WTC11 (cell line): ENCODE data around the gene FBXL13. TPM values are rescaled to one million over a fixed set of nuclear protein-coding genes. Genes with fewer than 3 reads are reported as not detected.

Experiments used
- ATAC-seq: fragments of 200-7000 bp; cut with Tn5 transposase; 2 replicates; pipeline ENCODE4 v1.10.0; 2021; ENCODE audit warnings: mild to moderate bottlenecking, moderate library complexity
- CTCF ChIA-PET: fragments of 300-600 bp; sonication (Branson Sonifier 250); formaldehyde crosslinking; loops from one replicate; lab custom pipeline; 2021; ENCODE audit warnings: antibody characterized with exemption; lab: Charles Lee
- POLR2A ChIA-PET: fragments of 350-600 bp; sonication (Branson Sonifier 250); formaldehyde crosslinking; loops from one replicate; lab custom pipeline; 2021; ENCODE audit warnings: antibody characterized with exemption; lab: Charles Lee
- DNase-seq: peaks from one replicate; pipeline ENCODE4 v3.0.0; 2021; ENCODE audit warnings: low spot score
- H3K27ac Mint-ChIP-seq: 2 replicates; pipeline ENCODE4 v1.8.0; 2021; ENCODE audit warnings: mixed read lengths
- H3K27me3 Mint-ChIP-seq: 2 replicates; pipeline ENCODE4 v1.8.0; 2021; ENCODE audit warnings: low read depth, mild to moderate bottlenecking, moderate library complexity, mixed read lengths
- H3K36me3 Mint-ChIP-seq: 2 replicates; pipeline ENCODE4 v1.8.0; 2021; ENCODE audit warnings: mixed read lengths
- H3K4me1 Mint-ChIP-seq: 2 replicates; pipeline ENCODE4 v1.8.0; 2022; ENCODE audit warnings: mixed read lengths
- H3K4me3 Mint-ChIP-seq: 2 replicates; pipeline ENCODE4 v1.8.0; 2021; ENCODE audit warnings: mild to moderate bottlenecking, moderate library complexity, mixed read lengths
- H3K9me3 Mint-ChIP-seq: 2 replicates; pipeline ENCODE4 v1.8.0; 2021; ENCODE audit warnings: mixed read lengths
- CREM ChIP-seq: sonication (generic); formaldehyde crosslinking; IDR thresholded peaks from 2 replicates; pipeline ENCODE4 v1.8.1; 2022; ENCODE audit warnings: mild to moderate bottlenecking, missing genetic modification reagents, moderate library complexity
- ESRRA ChIP-seq: sonication (generic); formaldehyde crosslinking; IDR thresholded peaks from 2 replicates; pipeline ENCODE4 v1.8.1; 2022; ENCODE audit warnings: mild to moderate bottlenecking, missing genetic modification reagents, borderline replicate concordance
- FOXP1 ChIP-seq: sonication (generic); formaldehyde crosslinking; IDR thresholded peaks from 2 replicates; pipeline ENCODE4 v1.8.0; 2022; ENCODE audit warnings: missing genetic modification reagents, mild to moderate bottlenecking, moderate library complexity, borderline replicate concordance
- KAT7 ChIP-seq: sonication (generic); formaldehyde crosslinking; IDR thresholded peaks from 2 replicates; pipeline ENCODE4 v1.8.1; 2023; ENCODE audit warnings: missing genetic modification reagents, mild to moderate bottlenecking, borderline replicate concordance
- MYBL2 ChIP-seq: sonication (generic); formaldehyde crosslinking; IDR thresholded peaks from 2 replicates; pipeline ENCODE4 v1.8.1; 2023; ENCODE audit warnings: mild to moderate bottlenecking, moderate library complexity, missing genetic modification reagents
- NFATC4 ChIP-seq: fragments of 250-450 bp; sonication (Bioruptor Pico); IDR thresholded peaks from 2 replicates; pipeline ENCODE4 v1.9.0; 2021; ENCODE audit warnings: mild to moderate bottlenecking
- NFYB ChIP-seq: sonication (generic); formaldehyde crosslinking; conservative IDR thresholded peaks from 2 replicates; pipeline ENCODE4 v1.8.0; 2022; ENCODE audit warnings: low read depth, missing genetic modification reagents
- NR1H2 ChIP-seq: sonication (generic); formaldehyde crosslinking; IDR thresholded peaks from 2 replicates; pipeline ENCODE4 v1.9.0; 2021; ENCODE audit warnings: mild to moderate bottlenecking, moderate library complexity, missing genetic modification reagents
- NR3C1 ChIP-seq: sonication (generic); formaldehyde crosslinking; conservative IDR thresholded peaks from 2 replicates; pipeline ENCODE4 v1.8.1; 2023; ENCODE audit warnings: low read depth, mild to moderate bottlenecking, missing genetic modification reagents
- PRRX2 ChIP-seq: fragments of 250-450 bp; sonication (Bioruptor Pico); IDR thresholded peaks from 2 replicates; pipeline ENCODE4 v1.8.0; 2021; ENCODE audit warnings: mild to moderate bottlenecking
- RORB ChIP-seq: fragments of 250-450 bp; sonication (Bioruptor Pico); IDR thresholded peaks from 2 replicates; pipeline ENCODE4 v1.9.0; 2021; ENCODE audit warnings: mild to moderate bottlenecking
- TCF7 ChIP-seq: sonication (generic); formaldehyde crosslinking; IDR thresholded peaks from 2 replicates; pipeline ENCODE4 v1.8.0; 2022; ENCODE audit warnings: mild to moderate bottlenecking, low read depth, missing genetic modification reagents, moderate library complexity
- ZNF121 ChIP-seq: sonication (generic); formaldehyde crosslinking; IDR thresholded peaks from 2 replicates; pipeline ENCODE4 v1.8.0; 2023; ENCODE audit warnings: missing genetic modification reagents
- total RNA-seq: library from RNA; stranded (reverse); gene quantifications from 3 replicates; pipeline ENCODE4 v1.2.3, GENCODE V29; 2021
- TF ChIP-seq, protein P1 (sequence below): sonication (generic); formaldehyde crosslinking; IDR thresholded peaks from 2 replicates; pipeline ENCODE4 v1.8.1; 2022; ENCODE audit warnings: mild to moderate bottlenecking, moderate library complexity, missing genetic modification reagents
- TF ChIP-seq, protein P2 (sequence below): sonication (generic); formaldehyde crosslinking; IDR thresholded peaks from 2 replicates; pipeline ENCODE4 v1.8.1; 2023; ENCODE audit warnings: mild to moderate bottlenecking, missing genetic modification reagents
- TF ChIP-seq, protein P3 (sequence below): fragments of 250-450 bp; sonication (Bioruptor Pico); IDR thresholded peaks from 2 replicates; pipeline ENCODE4 v2.1.2; 2022; ENCODE audit warnings: mild to moderate bottlenecking, moderate library complexity
- TF ChIP-seq, protein P4 (sequence below): fragments of 250-450 bp; sonication (Bioruptor Pico); IDR thresholded peaks from 2 replicates; pipeline ENCODE4 v1.9.0; 2021; ENCODE audit warnings: mild to moderate bottlenecking
- TF ChIP-seq, protein P5 (sequence below): sonication (generic); formaldehyde crosslinking; conservative IDR thresholded peaks from 2 replicates; pipeline ENCODE4 v1.8.1; 2022; ENCODE audit warnings: mild to moderate bottlenecking, missing genetic modification reagents
- TF ChIP-seq, protein P6 (sequence below): sonication (generic); formaldehyde crosslinking; IDR thresholded peaks from 2 replicates; pipeline ENCODE4 v1.8.1; 2022; ENCODE audit warnings: mild to moderate bottlenecking, missing genetic modification reagents, moderate library complexity, borderline replicate concordance
- TF ChIP-seq, protein P7 (sequence below): sonication (generic); formaldehyde crosslinking; IDR thresholded peaks from 2 replicates; pipeline ENCODE4 v1.8.1; 2023; ENCODE audit warnings: mild to moderate bottlenecking, missing genetic modification reagents, borderline replicate concordance

The FBXL13 gene
- total RNA-seq, 1 experiment from 2014 or later: 1.7 TPM

DNA sequence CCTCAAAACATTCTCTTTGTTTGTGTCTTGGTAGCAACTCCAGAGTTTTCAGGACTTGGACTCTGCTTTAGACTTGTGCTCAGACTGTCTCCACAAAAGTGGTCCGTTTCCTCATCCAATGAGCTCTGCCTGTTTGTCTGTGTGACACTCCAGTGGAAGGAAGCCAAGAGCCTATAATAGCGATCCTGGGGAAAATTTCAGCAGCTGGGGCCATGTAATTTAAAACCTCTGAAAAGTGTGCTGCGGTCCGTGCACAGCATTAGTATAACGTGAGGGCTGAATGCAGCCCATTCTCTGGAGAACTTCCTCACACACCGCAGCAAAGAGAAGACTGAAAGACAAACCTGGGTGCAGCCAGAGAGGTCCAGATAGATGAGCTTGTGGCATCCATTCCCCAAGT, 161.9 kb downstream of the FBXL13 start, which contains the start of gene LRRC17 (continued):
- TF ChIP-seq, protein P1, sequence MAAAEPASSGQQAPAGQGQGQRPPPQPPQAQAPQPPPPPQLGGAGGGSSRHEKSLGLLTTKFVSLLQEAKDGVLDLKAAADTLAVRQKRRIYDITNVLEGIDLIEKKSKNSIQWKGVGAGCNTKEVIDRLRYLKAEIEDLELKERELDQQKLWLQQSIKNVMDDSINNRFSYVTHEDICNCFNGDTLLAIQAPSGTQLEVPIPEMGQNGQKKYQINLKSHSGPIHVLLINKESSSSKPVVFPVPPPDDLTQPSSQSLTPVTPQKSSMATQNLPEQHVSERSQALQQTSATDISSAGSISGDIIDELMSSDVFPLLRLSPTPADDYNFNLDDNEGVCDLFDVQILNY (CRISPR knock-in tag): no peak
- TF ChIP-seq TCF7 (CRISPR knock-in tag) (no peak), NFYB (CRISPR knock-in tag) (no peak), RORB (CRISPR knock-in tag) (no peak), MYBL2 (CRISPR knock-in tag) (no peak), NR1H2 (CRISPR knock-in tag) (no peak), FOXP1 (CRISPR knock-in tag) (no peak), NFATC4 (CRISPR knock-in tag) (no peak)
- TF ChIP-seq, protein P2, sequence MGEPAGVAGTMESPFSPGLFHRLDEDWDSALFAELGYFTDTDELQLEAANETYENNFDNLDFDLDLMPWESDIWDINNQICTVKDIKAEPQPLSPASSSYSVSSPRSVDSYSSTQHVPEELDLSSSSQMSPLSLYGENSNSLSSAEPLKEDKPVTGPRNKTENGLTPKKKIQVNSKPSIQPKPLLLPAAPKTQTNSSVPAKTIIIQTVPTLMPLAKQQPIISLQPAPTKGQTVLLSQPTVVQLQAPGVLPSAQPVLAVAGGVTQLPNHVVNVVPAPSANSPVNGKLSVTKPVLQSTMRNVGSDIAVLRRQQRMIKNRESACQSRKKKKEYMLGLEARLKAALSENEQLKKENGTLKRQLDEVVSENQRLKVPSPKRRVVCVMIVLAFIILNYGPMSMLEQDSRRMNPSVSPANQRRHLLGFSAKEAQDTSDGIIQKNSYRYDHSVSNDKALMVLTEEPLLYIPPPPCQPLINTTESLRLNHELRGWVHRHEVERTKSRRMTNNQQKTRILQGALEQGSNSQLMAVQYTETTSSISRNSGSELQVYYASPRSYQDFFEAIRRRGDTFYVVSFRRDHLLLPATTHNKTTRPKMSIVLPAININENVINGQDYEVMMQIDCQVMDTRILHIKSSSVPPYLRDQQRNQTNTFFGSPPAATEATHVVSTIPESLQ (CRISPR knock-in tag): no peak
- TF ChIP-seq, protein P3, sequence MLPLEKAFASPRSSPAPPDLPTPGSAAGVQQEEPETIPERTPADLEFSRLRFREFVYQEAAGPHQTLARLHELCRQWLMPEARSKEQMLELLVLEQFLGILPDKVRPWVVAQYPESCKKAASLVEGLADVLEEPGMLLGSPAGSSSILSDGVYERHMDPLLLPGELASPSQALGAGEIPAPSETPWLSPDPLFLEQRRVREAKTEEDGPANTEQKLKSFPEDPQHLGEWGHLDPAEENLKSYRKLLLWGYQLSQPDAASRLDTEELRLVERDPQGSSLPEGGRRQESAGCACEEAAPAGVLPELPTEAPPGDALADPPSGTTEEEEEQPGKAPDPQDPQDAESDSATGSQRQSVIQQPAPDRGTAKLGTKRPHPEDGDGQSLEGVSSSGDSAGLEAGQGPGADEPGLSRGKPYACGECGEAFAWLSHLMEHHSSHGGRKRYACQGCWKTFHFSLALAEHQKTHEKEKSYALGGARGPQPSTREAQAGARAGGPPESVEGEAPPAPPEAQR (CRISPR knock-in tag): no peak

DNA sequence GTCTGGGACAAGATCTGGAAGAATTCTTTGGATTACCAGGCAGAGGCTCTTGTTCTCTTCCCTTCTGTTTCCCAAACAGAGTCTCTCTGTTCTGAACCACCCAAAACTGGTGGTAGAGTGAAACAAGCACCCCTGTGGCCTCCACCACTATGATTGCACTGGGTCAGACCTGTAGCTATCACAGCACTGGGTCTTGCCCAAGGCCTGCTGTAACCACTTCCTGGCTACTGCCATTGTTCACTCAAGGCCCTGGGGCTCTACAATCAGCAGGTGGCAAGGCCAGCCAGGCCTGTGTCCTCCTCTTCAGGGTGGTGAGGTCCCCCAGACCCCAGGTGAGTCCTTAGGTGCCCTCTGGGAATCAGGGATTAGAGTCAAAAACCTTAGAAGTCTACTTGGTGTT, 165.9 kb downstream of the FBXL13 start:
- Mint-ChIP-seq H3K4me1 (peaks cover 18% of the 10 kb centered on the region), H3K27me3 (no peaks in the 10 kb centered on the region), H3K9me3 (peaks cover 19% of the 10 kb centered on the region), H3K27ac (no peak overlapping the region), H3K4me3 (no peak overlapping the region), H3K36me3 (no peaks in the 10 kb centered on the region)
- CTCF ChIA-PET: interaction anchor here (1.3 kb wide), 1 partner anchor 153 kb away, joined by 4 read pairs; no protein-coding TSS in a partner anchor
- no peak for ATAC-seq
- POLR2A ChIA-PET: no interaction called here
- DNase-seq: no peak
- TF ChIP-seq, protein P4, sequence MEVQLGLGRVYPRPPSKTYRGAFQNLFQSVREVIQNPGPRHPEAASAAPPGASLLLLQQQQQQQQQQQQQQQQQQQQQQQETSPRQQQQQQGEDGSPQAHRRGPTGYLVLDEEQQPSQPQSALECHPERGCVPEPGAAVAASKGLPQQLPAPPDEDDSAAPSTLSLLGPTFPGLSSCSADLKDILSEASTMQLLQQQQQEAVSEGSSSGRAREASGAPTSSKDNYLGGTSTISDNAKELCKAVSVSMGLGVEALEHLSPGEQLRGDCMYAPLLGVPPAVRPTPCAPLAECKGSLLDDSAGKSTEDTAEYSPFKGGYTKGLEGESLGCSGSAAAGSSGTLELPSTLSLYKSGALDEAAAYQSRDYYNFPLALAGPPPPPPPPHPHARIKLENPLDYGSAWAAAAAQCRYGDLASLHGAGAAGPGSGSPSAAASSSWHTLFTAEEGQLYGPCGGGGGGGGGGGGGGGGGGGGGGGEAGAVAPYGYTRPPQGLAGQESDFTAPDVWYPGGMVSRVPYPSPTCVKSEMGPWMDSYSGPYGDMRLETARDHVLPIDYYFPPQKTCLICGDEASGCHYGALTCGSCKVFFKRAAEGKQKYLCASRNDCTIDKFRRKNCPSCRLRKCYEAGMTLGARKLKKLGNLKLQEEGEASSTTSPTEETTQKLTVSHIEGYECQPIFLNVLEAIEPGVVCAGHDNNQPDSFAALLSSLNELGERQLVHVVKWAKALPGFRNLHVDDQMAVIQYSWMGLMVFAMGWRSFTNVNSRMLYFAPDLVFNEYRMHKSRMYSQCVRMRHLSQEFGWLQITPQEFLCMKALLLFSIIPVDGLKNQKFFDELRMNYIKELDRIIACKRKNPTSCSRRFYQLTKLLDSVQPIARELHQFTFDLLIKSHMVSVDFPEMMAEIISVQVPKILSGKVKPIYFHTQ: no peak
- TF ChIP-seq NR3C1: no peak
- TF ChIP-seq ZNF121 (CRISPR knock-in tag): no peak
- TF ChIP-seq TCF7 (CRISPR knock-in tag): no peak
- TF ChIP-seq ESRRA (CRISPR knock-in tag): no peak
- no peak for TF ChIP-seq PRRX2 (CRISPR knock-in tag)
- no peak for TF ChIP-seq CREM
- TF ChIP-seq FOXP1 (CRISPR knock-in tag): no peak
- TF ChIP-seq KAT7 (CRISPR knock-in tag): no peak
- TF ChIP-seq, protein P5, sequence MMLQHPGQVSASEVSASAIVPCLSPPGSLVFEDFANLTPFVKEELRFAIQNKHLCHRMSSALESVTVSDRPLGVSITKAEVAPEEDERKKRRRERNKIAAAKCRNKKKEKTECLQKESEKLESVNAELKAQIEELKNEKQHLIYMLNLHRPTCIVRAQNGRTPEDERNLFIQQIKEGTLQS (CRISPR knock-in tag): no peak
- TF ChIP-seq, protein P6, sequence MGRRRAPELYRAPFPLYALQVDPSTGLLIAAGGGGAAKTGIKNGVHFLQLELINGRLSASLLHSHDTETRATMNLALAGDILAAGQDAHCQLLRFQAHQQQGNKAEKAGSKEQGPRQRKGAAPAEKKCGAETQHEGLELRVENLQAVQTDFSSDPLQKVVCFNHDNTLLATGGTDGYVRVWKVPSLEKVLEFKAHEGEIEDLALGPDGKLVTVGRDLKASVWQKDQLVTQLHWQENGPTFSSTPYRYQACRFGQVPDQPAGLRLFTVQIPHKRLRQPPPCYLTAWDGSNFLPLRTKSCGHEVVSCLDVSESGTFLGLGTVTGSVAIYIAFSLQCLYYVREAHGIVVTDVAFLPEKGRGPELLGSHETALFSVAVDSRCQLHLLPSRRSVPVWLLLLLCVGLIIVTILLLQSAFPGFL (CRISPR knock-in tag): no peak
- TF ChIP-seq, protein P7, sequence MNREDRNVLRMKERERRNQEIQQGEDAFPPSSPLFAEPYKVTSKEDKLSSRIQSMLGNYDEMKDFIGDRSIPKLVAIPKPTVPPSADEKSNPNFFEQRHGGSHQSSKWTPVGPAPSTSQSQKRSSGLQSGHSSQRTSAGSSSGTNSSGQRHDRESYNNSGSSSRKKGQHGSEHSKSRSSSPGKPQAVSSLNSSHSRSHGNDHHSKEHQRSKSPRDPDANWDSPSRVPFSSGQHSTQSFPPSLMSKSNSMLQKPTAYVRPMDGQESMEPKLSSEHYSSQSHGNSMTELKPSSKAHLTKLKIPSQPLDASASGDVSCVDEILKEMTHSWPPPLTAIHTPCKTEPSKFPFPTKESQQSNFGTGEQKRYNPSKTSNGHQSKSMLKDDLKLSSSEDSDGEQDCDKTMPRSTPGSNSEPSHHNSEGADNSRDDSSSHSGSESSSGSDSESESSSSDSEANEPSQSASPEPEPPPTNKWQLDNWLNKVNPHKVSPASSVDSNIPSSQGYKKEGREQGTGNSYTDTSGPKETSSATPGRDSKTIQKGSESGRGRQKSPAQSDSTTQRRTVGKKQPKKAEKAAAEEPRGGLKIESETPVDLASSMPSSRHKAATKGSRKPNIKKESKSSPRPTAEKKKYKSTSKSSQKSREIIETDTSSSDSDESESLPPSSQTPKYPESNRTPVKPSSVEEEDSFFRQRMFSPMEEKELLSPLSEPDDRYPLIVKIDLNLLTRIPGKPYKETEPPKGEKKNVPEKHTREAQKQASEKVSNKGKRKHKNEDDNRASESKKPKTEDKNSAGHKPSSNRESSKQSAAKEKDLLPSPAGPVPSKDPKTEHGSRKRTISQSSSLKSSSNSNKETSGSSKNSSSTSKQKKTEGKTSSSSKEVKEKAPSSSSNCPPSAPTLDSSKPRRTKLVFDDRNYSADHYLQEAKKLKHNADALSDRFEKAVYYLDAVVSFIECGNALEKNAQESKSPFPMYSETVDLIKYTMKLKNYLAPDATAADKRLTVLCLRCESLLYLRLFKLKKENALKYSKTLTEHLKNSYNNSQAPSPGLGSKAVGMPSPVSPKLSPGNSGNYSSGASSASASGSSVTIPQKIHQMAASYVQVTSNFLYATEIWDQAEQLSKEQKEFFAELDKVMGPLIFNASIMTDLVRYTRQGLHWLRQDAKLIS (CRISPR knock-in tag): no peak
